Brain microvascular endothelial cell (primary cell): ENCODE measurements around the gene DIAPH1.

Experiments
- DNase-seq: peaks from one replicate; pipeline ENCODE4 v3.0.0-alpha.2; 2020
- H3K27ac ChIP-seq: fragments of 250-450 bp; sonication (Bioruptor Pico); 2 replicates; pipeline ENCODE4 v1.5.1; 2020; ENCODE audit warnings: mild to moderate bottlenecking, moderate library complexity
- H3K27me3 ChIP-seq: fragments of 250-450 bp; sonication (Bioruptor Pico); replicated peaks from 2 replicates; pipeline ENCODE4 v1.5.1; 2020; ENCODE audit warnings: mild to moderate bottlenecking
- H3K36me3 ChIP-seq: fragments of 250-450 bp; sonication (Bioruptor Pico); replicated peaks from 2 replicates; pipeline ENCODE4 v1.5.1; 2020; ENCODE audit warnings: mild to moderate bottlenecking
- H3K4me3 ChIP-seq: 2 replicates; pipeline ENCODE4 v1.5.1; 2011; ENCODE audit warnings: low read depth, mild to moderate bottlenecking, control low read depth, low read length, moderate library complexity
- CTCF ChIP-seq: IDR thresholded peaks from 2 replicates; pipeline ENCODE4 v1.5.1; 2011; ENCODE audit warnings: low read depth, mild to moderate bottlenecking, moderate library complexity, low read length, control low read depth, inconsistent platforms; ENCODE audit errors: missing control alignments
- in situ Hi-C: cut with HindIII; loops from 2 replicates; pipeline ENCODE4 v1.10.0; 2017; ENCODE audit warnings: low sequenced_read_pairs, low pct_ligation_motif_present

DIAPH1 gene

GRCh38 chr5:141507387-141508091, 111.3 kb downstream of the DIAPH1 start:
- no peak for TF ChIP-seq CTCF
- Histone ChIP-seq H3K4me3 (no peak overlapping the region), H3K27me3 (no peaks in the 10 kb centered on the region), H3K27ac (peak overlapping the region; percentile 84), H3K36me3 (peaks cover 14% of the 10 kb centered on the region)
- in situ Hi-C loops, result loop anchor here (25.0 kb wide), 1 partner anchor 95 kb away; the partner anchor contains the start of genes PCDHGA10, PCDHGA11, PCDHGA9 and PCDHGB6
- DNase-seq, result peak; percentile 64

GRCh38 chr5:141506381-141507155, 112.2 kb downstream of the DIAPH1 start:
- no peaks in the 10 kb centered on the region for H3K27me3 ChIP-seq
- H3K4me3 ChIP-seq, result no peak overlapping the region
- TF ChIP-seq CTCF, result no peak
- DNase-seq, result no peak
- peaks cover 9% of the 10 kb centered on the region for H3K36me3 ChIP-seq
- in situ Hi-C loops, result loop anchor here (25.0 kb wide), 1 partner anchor 94 kb away; the partner anchor contains the start of genes PCDHGA10, PCDHGA11, PCDHGA9 and PCDHGB6
- H3K27ac ChIP-seq, result no peak overlapping the region

GRCh38 chr5:141504216-141504615, 114.6 kb downstream of the DIAPH1 start:
- DNase-seq, result no peak
- H3K27ac ChIP-seq, result no peak overlapping the region
- in situ Hi-C loops, result loop anchor here (25.0 kb wide), 1 partner anchor 92 kb away; the partner anchor contains the start of genes PCDHGA10, PCDHGA11, PCDHGA9 and PCDHGB6
- no peaks in the 10 kb centered on the region for H3K27me3 ChIP-seq
- H3K4me3 ChIP-seq, result no peak overlapping the region
- no peak for TF ChIP-seq CTCF
- no peaks in the 10 kb centered on the region for H3K36me3 ChIP-seq

GRCh38 chr5:141503681-141504080, 115.1 kb downstream of the DIAPH1 start:
- in situ Hi-C loops, result loop anchor here (25.0 kb wide), 1 partner anchor 91 kb away; the partner anchor contains the start of genes PCDHGA10, PCDHGA11, PCDHGA9 and PCDHGB6
- Histone ChIP-seq H3K27ac (no peak overlapping the region), H3K36me3 (no peaks in the 10 kb centered on the region), H3K27me3 (no peaks in the 10 kb centered on the region), H3K4me3 (no peak overlapping the region)
- DNase-seq, result no peak
- TF ChIP-seq CTCF, result no peak

- no peak overlapping the region for H3K27ac ChIP-seq
- H3K36me3 ChIP-seq, result peaks cover 6% of the 10 kb centered on the region
- no peak for TF ChIP-seq CTCF
Measured at GRCh38 chr5:141501761-141502160, 117.0 kb downstream of the DIAPH1 start.

More at GRCh38 chr5:141501761-141502160, 117.0 kb downstream of the DIAPH1 start:
- in situ Hi-C loops, result loop anchor here (25.0 kb wide), 1 partner anchor 89 kb away; the partner anchor contains the start of genes PCDHGA10, PCDHGA11, PCDHGA9 and PCDHGB6
- no peak for DNase-seq
- Histone ChIP-seq H3K4me3 (no peak overlapping the region), H3K27me3 (no peaks in the 10 kb centered on the region)
